Measurements from ENCODE around the gene NAA50. TPM values are rescaled to one million over a fixed set of nuclear protein-coding genes. Genes with fewer than 3 reads are reported as not detected.

The NAA50 gene
- total RNA-seq, 5 donors from 2014 or later (not counting 1 experiment from before 2014, with no cell fraction given), result 49.0 to 67.1 (median 61.8) TPM

- CTCF ChIA-PET, result no interaction called here
- POLR2A ChIA-PET, result no interaction called here
Measured at GRCh38 chr3:113776564-113776963, 30.5 kb upstream of the NAA50 start.

DNA sequence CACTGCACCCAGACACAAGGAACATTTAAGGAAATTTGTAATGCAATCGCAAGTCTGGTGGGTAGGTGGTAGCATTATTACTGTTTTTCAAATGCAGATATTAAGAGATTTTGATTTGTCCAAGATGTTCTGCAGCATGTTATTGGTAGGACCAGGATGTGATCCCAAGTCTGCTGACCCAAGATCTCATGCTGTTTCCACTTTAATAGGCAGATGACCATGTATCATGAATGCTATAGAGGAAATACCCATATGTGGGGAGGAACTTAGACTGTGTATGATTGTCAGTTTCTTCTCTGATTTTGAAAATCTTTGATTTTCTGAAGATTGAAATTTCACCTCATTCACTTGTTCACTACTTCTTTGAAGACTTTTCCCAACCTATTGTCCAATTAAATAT is 29.5 kb upstream of the NAA50 start:
- ChIA-PET POLR2A (no interaction called here), CTCF (no interaction called here)
- no peak overlapping the region for H3K27ac Mint-ChIP-seq
- no CpG with 5 or more reads among the region's 1 CpG for WGBS (ENCODE audit: insufficient coverage)
- peaks cover 21% of the 10 kb centered on the region for H3K36me3 Mint-ChIP-seq
- no peaks in the 10 kb centered on the region for H3K9me3 Mint-ChIP-seq
- no peaks in the 10 kb centered on the region for H3K27me3 ChIP-seq (replicated peaks in 1 of 2; ENCODE audit: control insufficient read depth in 2 of 2, extremely low read depth in 1 of 2, insufficient read depth in 2 of 2, low read length in 1 of 2)
- H3K27ac ChIP-seq (ENCODE audit: low read length), result no peak overlapping the region
- H3K4me1 Mint-ChIP-seq, result peaks cover 19 to 26% (median 23%) of the 10 kb centered on the region in 3 donors
- peaks cover 0 to 3% of the 10 kb centered on the region in 2 experiments for H3K4me1 ChIP-seq (ENCODE audit: control insufficient read depth in 1 of 2, extremely low read depth in 1 of 2, insufficient read depth in 2 of 2, low read length in 2 of 2)
- no peaks in the 10 kb centered on the region for H3K9me3 ChIP-seq
- no peak overlapping the region for H3K4me3 Mint-ChIP-seq
- DNase-seq (no peak), ATAC-seq (replicated peaks in 1 of 4) (no peak)
- H3K36me3 ChIP-seq (ENCODE audit: control insufficient read depth in 2 of 2, extremely low read depth in 1 of 2, insufficient read depth in 1 of 2, low read length in 1 of 2), result peaks cover 0 to 3% of the 10 kb centered on the region in 2 donors
- no peak overlapping the region for H3K4me3 ChIP-seq (ENCODE audit: control insufficient read depth in 1 of 2, extremely low read depth in 1 of 2, low read length in 1 of 2)
- no peaks in the 10 kb centered on the region for H3K27me3 Mint-ChIP-seq

More at GRCh38 chr3:113776564-113776963, 30.5 kb upstream of the NAA50 start:
- H3K27me3 ChIP-seq (replicated peaks in 1 of 2; ENCODE audit: control insufficient read depth in 2 of 2, extremely low read depth in 1 of 2, insufficient read depth in 2 of 2, low read length in 1 of 2), result no peaks in the 10 kb centered on the region
- no peaks in the 10 kb centered on the region for H3K27me3 Mint-ChIP-seq
- no peaks in the 10 kb centered on the region for H3K9me3 Mint-ChIP-seq
- ATAC-seq (replicated peaks in 1 of 4) (no peak), DNase-seq (no peak)
- H3K27ac ChIP-seq (ENCODE audit: low read length), result no peak overlapping the region
- H3K4me1 ChIP-seq (ENCODE audit: control insufficient read depth in 1 of 2, extremely low read depth in 1 of 2, insufficient read depth in 2 of 2, low read length in 2 of 2), result peaks cover 0 to 3% of the 10 kb centered on the region in 2 experiments
- no peaks in the 10 kb centered on the region for H3K9me3 ChIP-seq
- no peak overlapping the region for H3K4me3 Mint-ChIP-seq
- H3K36me3 Mint-ChIP-seq, result peaks cover 23% of the 10 kb centered on the region
- no peak overlapping the region for H3K4me3 ChIP-seq (ENCODE audit: control insufficient read depth in 1 of 2, extremely low read depth in 1 of 2, low read length in 1 of 2)
- no CpG with 5 or more reads among the region's 3 CpGs for WGBS (ENCODE audit: insufficient coverage)
- H3K27ac Mint-ChIP-seq, result no peak overlapping the region
- peaks cover 0 to 5% of the 10 kb centered on the region in 2 donors for H3K36me3 ChIP-seq (ENCODE audit: control insufficient read depth in 2 of 2, extremely low read depth in 1 of 2, insufficient read depth in 1 of 2, low read length in 1 of 2)
- peaks cover 19 to 26% (median 23%) of the 10 kb centered on the region in 3 donors for H3K4me1 Mint-ChIP-seq

- ATAC-seq (replicated peaks in 1 of 4), result no peak
- Mint-ChIP-seq H3K36me3 (peaks cover 13% of the 10 kb centered on the region), H3K4me1 (peaks cover 19 to 26% (median 23%) of the 10 kb centered on the region in 3 donors), H3K9me3 (no peaks in the 10 kb centered on the region), H3K4me3 (no peak overlapping the region), H3K27ac (no peak overlapping the region), H3K27me3 (no peaks in the 10 kb centered on the region)
- WGBS (ENCODE audit: insufficient coverage), result no CpG with 5 or more reads among the region's 3 CpGs
- Histone ChIP-seq H3K4me1 (ENCODE audit: control insufficient read depth in 1 of 2, extremely low read depth in 1 of 2, insufficient read depth in 2 of 2, low read length in 2 of 2) (peaks cover 0 to 3% of the 10 kb centered on the region in 2 experiments), H3K9me3 (no peaks in the 10 kb centered on the region), H3K36me3 (ENCODE audit: control insufficient read depth in 2 of 2, extremely low read depth in 1 of 2, insufficient read depth in 1 of 2, low read length in 1 of 2) (no peaks in the 10 kb centered on the region), H3K27me3 (replicated peaks in 1 of 2; ENCODE audit: control insufficient read depth in 2 of 2, extremely low read depth in 1 of 2, insufficient read depth in 2 of 2, low read length in 1 of 2) (no peaks in the 10 kb centered on the region), H3K4me3 (ENCODE audit: control insufficient read depth in 1 of 2, extremely low read depth in 1 of 2, low read length in 1 of 2) (no peak overlapping the region), H3K27ac (ENCODE audit: low read length) (no peak overlapping the region)
- POLR2A ChIA-PET, result no interaction called here
- no peak for DNase-seq
- CTCF ChIA-PET, result no interaction called here
Measured at GRCh38 chr3:113773381-113773780, 27.3 kb upstream of the NAA50 start.

DNA sequence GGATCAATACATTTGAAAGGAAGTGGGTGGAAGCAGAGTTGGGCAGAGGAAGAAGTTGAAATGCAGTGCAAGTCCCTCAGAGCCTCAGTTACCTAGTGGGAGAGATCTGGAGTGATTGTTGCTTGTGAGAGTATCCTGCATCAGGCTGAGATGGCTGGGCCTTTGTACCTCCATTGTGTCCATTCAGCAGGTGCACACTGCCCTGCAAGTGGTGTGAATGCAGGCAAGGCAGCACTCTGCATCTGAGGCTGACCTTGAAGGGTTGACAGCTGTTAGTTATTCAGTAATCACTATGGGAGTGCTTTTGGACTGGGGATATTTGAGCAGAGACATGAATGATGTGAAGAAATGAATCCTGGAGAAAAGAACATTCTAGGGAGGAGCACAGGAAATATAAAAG is 25.9 kb upstream of the NAA50 start:
- no peak overlapping the region for H3K27ac ChIP-seq (ENCODE audit: low read length)
- H3K36me3 Mint-ChIP-seq, result peaks cover 13% of the 10 kb centered on the region
- H3K4me1 Mint-ChIP-seq, result peaks cover 12 to 22% (median 17%) of the 10 kb centered on the region in 3 donors
- CTCF ChIA-PET, result interaction anchor here (0.6 to 0.7 kb wide), 3 partner anchors 11 to 481 kb away, joined by 3 to 4 read pairs (median 3); no protein-coding TSS in a partner anchor
- no peak overlapping the region for H3K27ac Mint-ChIP-seq
- H3K9me3 Mint-ChIP-seq, result no peaks in the 10 kb centered on the region
- POLR2A ChIA-PET, result no interaction called here
- H3K9me3 ChIP-seq, result no peaks in the 10 kb centered on the region
- no peaks in the 10 kb centered on the region for H3K36me3 ChIP-seq (ENCODE audit: control insufficient read depth in 2 of 2, extremely low read depth in 1 of 2, insufficient read depth in 1 of 2, low read length in 1 of 2)
- peaks cover 0 to 3% of the 10 kb centered on the region in 2 experiments for H3K4me1 ChIP-seq (ENCODE audit: control insufficient read depth in 1 of 2, extremely low read depth in 1 of 2, insufficient read depth in 2 of 2, low read length in 2 of 2)
- DNase-seq (no peak), ATAC-seq (replicated peaks in 1 of 4) (no peak)
- no peak overlapping the region for H3K4me3 ChIP-seq (ENCODE audit: control insufficient read depth in 1 of 2, extremely low read depth in 1 of 2, low read length in 1 of 2)
- H3K4me3 Mint-ChIP-seq, result no peak overlapping the region
- no peaks in the 10 kb centered on the region for H3K27me3 Mint-ChIP-seq
- no peaks in the 10 kb centered on the region for H3K27me3 ChIP-seq (replicated peaks in 1 of 2; ENCODE audit: control insufficient read depth in 2 of 2, extremely low read depth in 1 of 2, insufficient read depth in 2 of 2, low read length in 1 of 2)

DNA sequence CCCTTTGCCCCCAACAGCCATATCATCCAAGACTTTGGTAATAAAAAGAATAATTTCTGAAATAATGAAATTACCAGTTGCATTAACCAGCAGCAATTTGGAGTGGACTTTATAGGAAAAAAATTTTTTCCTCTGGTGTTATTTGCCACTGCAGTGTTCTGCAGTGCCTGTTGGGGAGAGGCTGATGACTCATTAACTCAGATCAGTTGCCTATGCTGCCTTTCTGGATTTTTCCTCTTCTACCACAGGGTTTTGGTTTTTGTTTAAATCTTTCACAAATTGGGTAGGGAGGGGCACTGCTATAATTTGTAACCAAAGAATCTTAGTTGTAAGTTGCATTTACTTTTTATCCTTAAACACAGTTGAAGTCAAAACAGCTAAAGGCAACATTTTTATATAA is 23.5 kb upstream of the NAA50 start:
- ChIA-PET CTCF (interaction anchor here in 1 of 2 donors (0.5 to 1.5 kb wide), 2 partner anchors 25 to 27 kb away, joined by 3 to 6 read pairs; no protein-coding TSS in a partner anchor), POLR2A (no interaction called here)
- H3K27ac Mint-ChIP-seq, result no peak overlapping the region
- no peaks in the 10 kb centered on the region for H3K9me3 Mint-ChIP-seq
- Histone ChIP-seq H3K27ac (ENCODE audit: low read length) (no peak overlapping the region), H3K4me1 (ENCODE audit: control insufficient read depth in 1 of 2, extremely low read depth in 1 of 2, insufficient read depth in 2 of 2, low read length in 2 of 2) (peaks cover 0 to 3% of the 10 kb centered on the region in 2 experiments), H3K27me3 (replicated peaks in 1 of 2; ENCODE audit: control insufficient read depth in 2 of 2, extremely low read depth in 1 of 2, insufficient read depth in 2 of 2, low read length in 1 of 2) (no peaks in the 10 kb centered on the region), H3K4me3 (ENCODE audit: control insufficient read depth in 1 of 2, extremely low read depth in 1 of 2, low read length in 1 of 2) (no peak overlapping the region), H3K36me3 (ENCODE audit: control insufficient read depth in 2 of 2, extremely low read depth in 1 of 2, insufficient read depth in 1 of 2, low read length in 1 of 2) (no peaks in the 10 kb centered on the region), H3K9me3 (no peaks in the 10 kb centered on the region)
- H3K4me3 Mint-ChIP-seq, result no peak overlapping the region
- H3K4me1 Mint-ChIP-seq, result peaks cover 6 to 14% (median 10%) of the 10 kb centered on the region in 3 donors
- no peaks in the 10 kb centered on the region for H3K27me3 Mint-ChIP-seq
- H3K36me3 Mint-ChIP-seq, result peaks cover 5% of the 10 kb centered on the region
- DNase-seq (no peak), ATAC-seq (replicated peaks in 1 of 4) (no peak)

DNA sequence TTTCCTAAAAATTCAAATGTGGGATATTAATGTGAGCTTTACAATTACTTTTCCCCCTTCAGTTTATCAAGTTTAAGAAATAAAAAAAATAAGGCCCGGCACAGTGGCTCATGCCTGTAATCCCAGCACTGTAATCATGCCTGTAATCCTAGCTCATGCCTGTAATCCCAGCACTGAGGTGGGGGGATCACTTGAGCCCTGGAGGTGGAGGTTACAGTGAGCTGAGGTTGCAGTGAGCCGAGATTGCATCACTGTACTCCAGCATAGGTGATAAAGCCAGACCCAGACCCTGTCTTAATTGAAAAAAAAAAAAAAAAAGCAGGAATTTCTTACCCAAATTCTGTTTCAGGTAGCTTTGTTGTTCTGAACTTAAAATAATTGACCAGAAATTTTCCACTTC is 18.6 kb upstream of the NAA50 start:
- CTCF ChIA-PET, result interaction anchor here (0.6 to 1.7 kb wide), 3 partner anchors 10 to 111 kb away, joined by 3 to 8 read pairs (median 4); no protein-coding TSS in a partner anchor
- POLR2A ChIA-PET, result no interaction called here
- Mint-ChIP-seq H3K27ac (no peak overlapping the region), H3K9me3 (no peaks in the 10 kb centered on the region), H3K4me1 (peaks cover 0 to 5% (median 1%) of the 10 kb centered on the region in 3 donors), H3K4me3 (no peak overlapping the region), H3K27me3 (no peaks in the 10 kb centered on the region), H3K36me3 (no peaks in the 10 kb centered on the region)
- H3K4me1 ChIP-seq (ENCODE audit: control insufficient read depth in 1 of 2, extremely low read depth in 1 of 2, insufficient read depth in 2 of 2, low read length in 2 of 2), result no peaks in the 10 kb centered on the region
- peaks cover 0 to 2% of the 10 kb centered on the region in 2 donors for H3K36me3 ChIP-seq (ENCODE audit: control insufficient read depth in 2 of 2, extremely low read depth in 1 of 2, insufficient read depth in 1 of 2, low read length in 1 of 2)
- no CpG with 5 or more reads among the region's 2 CpGs for WGBS (ENCODE audit: insufficient coverage)
- H3K27ac ChIP-seq (ENCODE audit: low read length), result no peak overlapping the region
- DNase-seq, result no peak
- no peaks in the 10 kb centered on the region for H3K27me3 ChIP-seq (replicated peaks in 1 of 2; ENCODE audit: control insufficient read depth in 2 of 2, extremely low read depth in 1 of 2, insufficient read depth in 2 of 2, low read length in 1 of 2)
- no peak overlapping the region for H3K4me3 ChIP-seq (ENCODE audit: control insufficient read depth in 1 of 2, extremely low read depth in 1 of 2, low read length in 1 of 2)
- no peak for ATAC-seq (replicated peaks in 1 of 4)
- no peaks in the 10 kb centered on the region for H3K9me3 ChIP-seq
